LNCaP clone FGC (cell line): ENCODE measurements around the gene WARS2.
"Not testable (repeated sequence)": the region's sequence is repeated elsewhere in the genome, so short reads cannot be mapped to it uniquely, and the experiment has no call there.

Experiments
- DNase-seq: peaks from one replicate; pipeline ENCODE4 v3.0.0-alpha.2; 2011; ENCODE audit warnings: low read depth
- H3K4me3 ChIP-seq: 2 replicates; pipeline ENCODE4 v1.5.1; 2011; ENCODE audit warnings: mild to moderate bottlenecking, low read depth, low read length, control low read depth
- CTCF ChIP-seq: IDR thresholded peaks from 2 replicates; pipeline ENCODE4 v1.5.1; 2012; ENCODE audit warnings: mild to moderate bottlenecking; ENCODE audit not compliant: control insufficient read depth, insufficient read depth; ENCODE audit errors: extremely low read depth

Gene WARS2

GRCh38 chr1:119139857-119140176 lies 636 bp downstream of the WARS2 start:
- peak overlapping the region; percentile 72 for H3K4me3 ChIP-seq
- no peak for TF ChIP-seq CTCF
- DNase-seq, result no peak

- no peak for DNase-seq
- TF ChIP-seq CTCF, result no peak
- peak overlapping the region; percentile 72 for H3K4me3 ChIP-seq
These were observed 1.1 kb downstream of the WARS2 start for GRCh38 chr1:119139403-119139802.

DNA sequence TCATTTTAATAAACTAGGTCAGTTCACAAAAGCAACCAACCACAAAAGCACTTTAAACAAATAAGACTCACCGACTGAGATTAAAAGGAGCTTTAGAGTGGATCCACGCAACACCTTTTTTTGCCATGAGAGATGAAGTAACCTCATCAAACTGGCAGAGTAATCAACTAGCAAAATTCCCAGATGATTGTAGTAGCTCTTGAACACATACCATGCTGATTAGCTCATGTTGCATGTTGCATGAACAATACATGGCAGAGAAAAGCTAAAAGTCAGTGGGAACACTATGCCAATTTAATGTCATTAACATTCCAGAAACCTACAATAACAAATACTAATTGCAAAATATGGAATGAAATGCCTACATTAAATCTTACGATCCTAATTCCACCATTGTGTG lies 4.1 kb downstream of the WARS2 start:
- DNase-seq, result no peak

DNA sequence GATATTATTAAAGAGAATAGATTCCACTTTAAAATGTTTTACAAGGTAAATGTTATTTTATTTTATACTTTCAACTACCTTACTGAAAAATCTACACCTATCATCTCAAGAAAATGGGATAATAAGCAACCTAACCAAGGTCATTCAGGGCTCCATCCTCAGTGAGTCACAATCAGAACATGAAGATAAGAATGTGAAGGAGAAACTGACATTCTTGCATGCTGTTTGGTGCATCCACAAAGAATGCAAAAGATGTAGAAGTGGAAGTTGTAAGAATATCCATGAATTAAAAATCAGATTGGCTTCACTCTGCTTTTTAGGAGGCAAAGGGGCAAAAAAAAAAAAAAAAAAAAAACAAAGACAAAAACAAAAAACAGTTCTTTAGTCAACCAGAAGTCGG lies 6.5 kb downstream of the WARS2 start:
- DNase-seq, result no peak
- no peak for TF ChIP-seq CTCF

More for the DNA sequence above, 4.1 kb downstream of the WARS2 start:
- TF ChIP-seq CTCF, result no peak
- no peak overlapping the region for H3K4me3 ChIP-seq

GRCh38 chr1:119132179-119132578 lies 8.3 kb downstream of the WARS2 start:
- DNase-seq, result no peak
- H3K4me3 ChIP-seq, result no peak overlapping the region
- no peak for TF ChIP-seq CTCF

More for the DNA sequence above, 6.5 kb downstream of the WARS2 start:
- H3K4me3 ChIP-seq, result no peak overlapping the region

- H3K4me3 ChIP-seq, result no peak overlapping the region
- no peak for DNase-seq
- TF ChIP-seq CTCF, result no peak
These were observed 14.6 kb downstream of the WARS2 start for GRCh38 chr1:119125874-119126273.

DNA sequence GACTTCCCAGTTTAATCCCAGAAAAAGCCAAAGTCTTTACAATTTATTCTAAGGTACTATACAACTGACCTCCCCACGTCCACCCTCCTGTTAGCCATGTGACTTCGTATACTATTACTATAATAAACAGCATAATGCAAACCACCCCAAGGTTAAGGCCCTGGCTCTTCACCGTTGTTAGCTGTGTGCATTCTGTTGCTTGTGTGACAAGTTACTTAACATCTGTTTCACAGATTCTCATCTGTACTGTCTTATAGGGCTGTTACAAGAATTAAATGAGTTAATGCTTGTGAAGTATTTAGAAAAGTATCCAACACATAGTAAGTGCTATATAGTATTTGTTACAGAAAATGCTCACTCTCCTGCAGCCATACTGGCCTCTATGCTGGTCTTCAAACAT lies 15.7 kb downstream of the WARS2 start:
- TF ChIP-seq CTCF, result no peak
- no peak for DNase-seq
- no peak overlapping the region for H3K4me3 ChIP-seq

DNA sequence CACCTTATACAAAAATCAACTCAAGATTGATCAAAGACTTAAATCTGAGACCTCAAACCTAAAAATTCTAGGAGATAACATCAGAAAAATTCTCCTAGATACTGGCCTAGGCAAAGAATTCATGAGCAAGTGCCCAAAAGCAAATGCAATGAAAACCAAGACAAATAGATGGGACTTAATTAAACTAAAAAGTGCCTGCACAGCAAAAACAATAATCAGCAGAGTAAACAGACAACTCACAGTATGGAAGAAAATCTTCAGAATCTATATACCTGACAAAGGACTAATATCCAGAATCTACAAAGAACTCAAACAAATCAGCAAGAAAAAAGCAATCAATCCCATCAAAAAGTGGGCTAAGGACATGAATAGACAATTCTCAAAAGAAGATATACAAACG lies 18.6 kb downstream of the WARS2 start:
- H3K4me3 ChIP-seq, DNase-seq: not testable (repeated sequence)
